NCI-H187 (cell line): ENCODE data around the gene RER1.

ENCODE experiments used
- DNase-seq, 2 experiments: peaks; one replicate each; lab custom pipeline; 2025; lab: John Stamatoyannopoulos, UW

The RER1 gene

GRCh38 chr1:2446394-2446793 lies 54.8 kb downstream of the RER1 start:
- no peak for DNase-seq

- no peak for DNase-seq
Observed at GRCh38 chr1:2446861-2447260, 55.2 kb downstream of the RER1 start.

- no peak for DNase-seq
Observed at GRCh38 chr1:2447276-2448097, 55.8 kb downstream of the RER1 start.

- no peak for DNase-seq
Observed at GRCh38 chr1:2448098-2448445, 56.4 kb downstream of the RER1 start.

- no peak for DNase-seq
Observed at GRCh38 chr1:2449636-2450454, 58.2 kb downstream of the RER1 start.

GRCh38 chr1:2451741-2452140 lies 60.1 kb downstream of the RER1 start:
- no peak for DNase-seq

GRCh38 chr1:2452201-2452931 lies 60.7 kb downstream of the RER1 start:
- DNase-seq = no peak

GRCh38 chr1:2452932-2453315 lies 61.3 kb downstream of the RER1 start:
- DNase-seq = no peak

- DNase-seq = no peak
Observed at GRCh38 chr1:2454227-2454626, 62.6 kb downstream of the RER1 start.
